Peyer's patch (tissue), 4 donors: ENCODE results near the gene SPRN. TPM values are rescaled to one million over a fixed set of nuclear protein-coding genes. Genes with fewer than 3 reads are reported as not detected.

ENCODE experiments used
- DNase-seq, 3 donors: peaks; one replicate each; pipeline ENCODE4 v3.0.0-alpha.2; 2017 to 2019
- H3K27ac ChIP-seq, 4 donors: fragments of 200-600 bp; sonication (generic); one replicate each; pipeline ENCODE4 v1.5.1; 2016 to 2019
- H3K27me3 ChIP-seq, 2 donors: fragments of 200-600 bp; sonication (generic); one replicate each; pipeline ENCODE4 v1.5.1; 2019
- H3K36me3 ChIP-seq, 3 donors: fragments of 200-600 bp; sonication (generic); one replicate each; pipeline ENCODE4 v1.5.1; 2016 to 2019
- H3K4me1 ChIP-seq, 4 donors: fragments of 200-600 bp; sonication (generic); one replicate each; pipeline ENCODE4 v1.5.1; 2016 to 2019
- H3K4me3 ChIP-seq, 4 donors: fragments of 200-600 bp; sonication (generic); 1 replicate in 3 of 4; 2 replicates in 1 of 4; pipeline ENCODE4 v1.5.1; 2016 to 2019; ENCODE audit warnings: mild to moderate bottlenecking in 1 of 4
- H3K9me3 ChIP-seq, 4 donors: fragments of 200-600 bp; sonication (generic); one replicate each; pipeline ENCODE4 v1.5.1; 2016 to 2019; ENCODE audit warnings: mild to moderate bottlenecking in 1 of 4
- CTCF ChIP-seq, 6 experiments: fragments of 450-650 bp in 4 of 6; fragments of 200-600 bp in 2 of 6; sonication (generic) in 1 of 6; IDR thresholded peaks; one replicate each; pipeline ENCODE4 v1.5.1; 2017 to 2019; ENCODE audit warnings: antibody characterized with exemption in 6 of 6, mild to moderate bottlenecking in 3 of 6, moderate library complexity in 1 of 6
- POLR2A ChIP-seq, 2 donors: fragments of 450-650 bp; IDR thresholded peaks; one replicate each; pipeline ENCODE4 v1.5.1; 2017; ENCODE audit warnings: antibody characterized with exemption in 2 of 2, mild to moderate bottlenecking in 2 of 2, moderate library complexity in 2 of 2
- total RNA-seq, 4 donors: library from RNA; depleted of rRNA; stranded (reverse); fragments of >200 nt; gene quantifications; one replicate each; pipeline ENCODE4 v1.1.0, GENCODE V29; 2016

SPRN gene
- total RNA-seq, 4 donors from 2014 or later, result 0.47 TPM; not detected in 3

GRCh38 chr10:133383551-133383950, 40.9 kb downstream of the SPRN start:
- Histone ChIP-seq H3K27me3 (no peaks in the 10 kb centered on the region), H3K36me3 (peaks cover 0 to 11% (median 0%) of the 10 kb centered on the region in 3 donors), H3K4me1 (peaks cover 0 to 19% (median 3%) of the 10 kb centered on the region in 4 donors), H3K27ac (no peak overlapping the region), H3K4me3 (no peak overlapping the region), H3K9me3 (no peaks in the 10 kb centered on the region)
- TF ChIP-seq CTCF (IDR thresholded peaks at IDR 0.05), result no peak
- TF ChIP-seq POLR2A (IDR thresholded peaks at IDR 0.05), result no peak
- no peak for DNase-seq

- H3K4me3 ChIP-seq, result no peak overlapping the region
- DNase-seq, result peak in 1 of 3 donors; percentile 39
Measured at GRCh38 chr10:133381036-133381435, 43.4 kb downstream of the SPRN start.

GRCh38 chr10:133379801-133380666, 44.4 kb downstream of the SPRN start:
- H3K4me3 ChIP-seq, result peak overlapping the region; percentile 79 to 100 (median 97)
- H3K9me3 ChIP-seq, result no peaks in the 10 kb centered on the region
- no peak for DNase-seq
- peak overlapping the region; percentile 76 to 99 (median 87) for H3K27ac ChIP-seq
- H3K4me1 ChIP-seq, result peaks cover 0 to 30% (median 5%) of the 10 kb centered on the region in 4 donors
- no peaks in the 10 kb centered on the region for H3K27me3 ChIP-seq
- H3K36me3 ChIP-seq, result peaks cover 0 to 11% (median 0%) of the 10 kb centered on the region in 3 donors
- TF ChIP-seq CTCF (IDR thresholded peaks at IDR 0.05), result no peak

More at GRCh38 chr10:133381036-133381435, 43.4 kb downstream of the SPRN start:
- H3K36me3 ChIP-seq, result peaks cover 0 to 11% (median 0%) of the 10 kb centered on the region in 3 donors
- no peaks in the 10 kb centered on the region for H3K27me3 ChIP-seq
- H3K9me3 ChIP-seq, result no peaks in the 10 kb centered on the region
- TF ChIP-seq POLR2A (IDR thresholded peaks at IDR 0.05), result no peak
- no peak for TF ChIP-seq CTCF (IDR thresholded peaks at IDR 0.05)
- H3K4me1 ChIP-seq, result peaks cover 0 to 30% (median 5%) of the 10 kb centered on the region in 4 donors
- H3K27ac ChIP-seq, result no peak overlapping the region

DNA sequence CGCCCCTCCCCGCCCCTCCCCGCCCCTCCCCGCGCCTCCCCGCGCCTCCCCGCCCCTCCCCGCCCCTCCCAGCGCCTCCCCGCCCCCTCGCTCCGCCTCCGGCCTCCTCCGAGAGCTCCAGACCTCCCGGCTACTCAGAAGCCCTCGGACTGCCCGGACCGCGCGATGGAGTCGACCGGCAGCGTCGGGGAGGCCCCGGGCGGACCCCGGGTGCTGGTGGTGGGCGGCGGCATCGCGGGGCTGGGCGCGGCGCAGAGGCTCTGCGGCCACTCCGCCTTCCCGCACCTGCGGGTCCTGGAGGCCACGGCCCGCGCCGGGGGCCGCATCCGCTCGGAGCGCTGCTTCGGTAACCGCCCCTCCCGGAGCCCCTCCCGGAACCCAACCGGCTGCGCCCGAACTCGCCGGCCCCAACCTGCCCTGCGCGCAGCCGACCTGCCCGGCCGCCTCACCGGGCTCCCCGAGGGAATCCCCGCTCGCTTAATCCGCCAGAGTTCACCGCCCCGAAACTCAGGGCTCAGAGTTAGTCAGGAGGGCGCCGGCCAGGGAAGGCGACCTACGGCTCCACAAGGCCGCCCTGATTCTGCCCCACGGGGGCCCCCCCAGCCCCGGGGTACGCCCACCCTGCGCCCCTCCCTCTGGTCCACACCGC, 45.1 kb downstream of the SPRN start, which contains the start of gene PAOX:
Gene PAOX, plus strand, starts transcription at position 111 of the 649 bp plus-strand sequence. Its CDS starts 55 bp downstream, at position 166.
- DNase-seq, result peak; percentile 59 to 83 (median 80)
- Histone ChIP-seq H3K4me1 (peaks cover 0 to 32% (median 5%) of the 10 kb centered on the region in 4 donors), H3K9me3 (no peaks in the 10 kb centered on the region), H3K27me3 (no peaks in the 10 kb centered on the region), H3K36me3 (peaks cover 0 to 7% (median 0%) of the 10 kb centered on the region in 3 donors), H3K4me3 (peak within 1 kb of the TSS; percentile 79 to 100 (median 97)), H3K27ac (peak within 1 kb of the TSS; percentile 80 to 99 (median 94))
- peak in 1 of 2 donors; percentile 35 for TF ChIP-seq POLR2A (IDR thresholded peaks at IDR 0.05)
- TF ChIP-seq CTCF (IDR thresholded peaks at IDR 0.05), result no peak

DNA sequence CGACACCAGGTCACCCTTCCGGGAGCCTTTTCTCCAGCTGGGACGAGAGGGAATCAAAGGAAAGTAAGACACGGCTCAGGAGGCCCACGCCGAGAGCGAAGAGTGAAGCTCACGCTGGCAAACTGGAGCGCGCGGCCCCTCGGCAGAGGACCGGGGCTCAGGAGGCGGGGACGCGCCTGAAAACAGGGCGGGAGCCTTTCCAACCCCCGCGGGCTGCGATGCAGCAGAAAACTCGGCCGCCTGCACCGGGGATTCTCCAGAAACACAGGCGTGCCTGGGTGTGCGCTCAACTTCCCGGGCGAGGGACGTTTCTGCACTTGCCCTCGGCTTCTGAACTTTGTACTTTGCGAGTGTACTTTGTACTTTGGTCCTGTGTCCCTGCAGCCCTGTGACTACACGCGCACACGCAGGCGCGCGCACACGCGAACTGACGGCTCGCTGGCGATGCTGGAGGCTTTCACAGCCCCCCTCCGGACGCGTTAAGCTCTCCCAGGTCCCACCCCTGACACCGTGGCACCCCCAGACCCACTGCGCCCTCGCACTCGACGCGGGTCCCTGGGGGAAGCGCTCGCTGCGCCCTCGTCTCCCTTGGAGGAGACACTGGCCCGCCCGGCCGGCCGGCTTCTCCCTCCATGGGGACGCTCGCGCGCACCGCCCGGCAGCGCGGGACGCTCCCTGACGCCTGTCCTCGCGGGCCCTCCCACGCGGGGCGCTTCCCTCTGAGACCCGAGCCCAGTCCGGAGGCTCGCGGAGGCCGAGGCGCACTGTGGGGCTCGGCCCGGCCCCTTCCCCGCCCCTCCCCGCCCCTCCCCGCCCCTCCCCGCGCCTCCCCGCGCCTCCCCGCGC, 46.0 kb downstream of the SPRN start:
- H3K27me3 ChIP-seq, result no peaks in the 10 kb centered on the region
- peak overlapping the region; percentile 80 to 99 (median 94) for H3K27ac ChIP-seq

More for the DNA sequence above, 46.0 kb downstream of the SPRN start:
- peak in 1 of 6 experiments; percentile 4 for TF ChIP-seq CTCF (IDR thresholded peaks at IDR 0.05)
- TF ChIP-seq POLR2A (IDR thresholded peaks at IDR 0.05), result peak; percentile 69 to 76
- Histone ChIP-seq H3K4me1 (peaks cover 0 to 38% (median 8%) of the 10 kb centered on the region in 4 donors), H3K4me3 (peak overlapping the region; percentile 79 to 100 (median 94)), H3K9me3 (no peaks in the 10 kb centered on the region), H3K36me3 (no peaks in the 10 kb centered on the region)
- peak; percentile 60 to 88 (median 87) for DNase-seq
